HepG2 (cell line): ENCODE data around the gene GYS1. TPM values are rescaled to one million over a fixed set of nuclear protein-coding genes. Genes with fewer than 3 reads are reported as not detected.

Experiments
- CREB1 ChIP-seq, 2 experiments: fragments of 450-650 bp in 1 of 2; IDR thresholded peaks; 2 replicates each; pipeline ENCODE4 v1.6.1; 2016 to 2017; ENCODE audit warnings: control low read depth in 1 of 2, mild to moderate bottlenecking in 1 of 2, missing compliant biosample characterization in 1 of 2, missing genetic modification characterization in 1 of 2
- DRAP1 ChIP-seq: IDR thresholded peaks from 2 replicates; pipeline ENCODE4 v1.6.1; 2016; ENCODE audit warnings: missing genetic modification reagents, missing compliant biosample characterization
- ETV5 ChIP-seq: IDR thresholded peaks from 2 replicates; pipeline ENCODE4 v1.6.1; 2018; ENCODE audit warnings: missing biosample characterization, missing genetic modification reagents, inconsistent platforms, borderline replicate concordance
- KAT2B ChIP-seq: fragments of 150-350 bp; IDR thresholded peaks from 2 replicates; pipeline ENCODE4 v1.6.1; 2014; ENCODE audit warnings: low read depth, low read length, borderline replicate concordance
- NBN ChIP-seq: fragments of 450-650 bp; conservative IDR thresholded peaks from 2 replicates; pipeline ENCODE4 v1.6.1; 2017
- NR0B2 ChIP-seq: sonication (generic); formaldehyde crosslinking; IDR thresholded peaks from 2 replicates; pipeline ENCODE4 v1.4.0; 2020; ENCODE audit warnings: mild to moderate bottlenecking, missing genetic modification reagents
- POGK ChIP-seq: sonication (generic); formaldehyde crosslinking; conservative IDR thresholded peaks from 2 replicates; pipeline ENCODE4 v1.8.0; 2022; ENCODE audit warnings: mild to moderate bottlenecking, moderate library complexity, missing genetic modification reagents
- SRSF9 ChIP-seq: fragments of 200-400 bp; formaldehyde crosslinking; IDR thresholded peaks from 2 replicates; pipeline ENCODE4 v1.6.1; 2018; ENCODE audit warnings: borderline replicate concordance, mild to moderate bottlenecking, low read depth, low read length; ENCODE audit not compliant: insufficient read depth, poor library complexity, severe bottlenecking
- ZBED4 ChIP-seq: sonication (generic); formaldehyde crosslinking; IDR thresholded peaks from 2 replicates; pipeline ENCODE4 v1.4.0; 2020; ENCODE audit warnings: missing genetic modification reagents, borderline replicate concordance
- ZFP41 ChIP-seq: sonication (generic); formaldehyde crosslinking; IDR thresholded peaks from 2 replicates; pipeline ENCODE4 v1.4.0; 2020; ENCODE audit warnings: mild to moderate bottlenecking, missing genetic modification reagents, borderline replicate concordance
- ZGPAT ChIP-seq: IDR thresholded peaks from 2 replicates; pipeline ENCODE4 v1.6.1; 2016; ENCODE audit warnings: mild to moderate bottlenecking
- ZNF639 ChIP-seq: conservative IDR thresholded peaks from 2 replicates; pipeline ENCODE4 v1.6.1; 2018; ENCODE audit warnings: missing genetic modification reagents
- ZNF790 ChIP-seq: sonication (generic); formaldehyde crosslinking; IDR thresholded peaks from 2 replicates; pipeline ENCODE4 v1.8.0; 2022; ENCODE audit warnings: missing genetic modification reagents, mild to moderate bottlenecking, borderline replicate concordance
- ZNF800 ChIP-seq: sonication (generic); formaldehyde crosslinking; IDR thresholded peaks from 2 replicates; pipeline ENCODE4 v1.4.0; 2020; ENCODE audit warnings: missing genetic modification reagents
- polyA plus RNA-seq, 8 experiments: library from polyadenylated mRNA; depleted of rRNA in 3 of 8; stranded (reverse) in 7 of 8; unstranded in 1 of 8; fragments of >200 nt; fragmentation: Illumina TruSeq in 4 of 8; extraction: Trizol in 4 of 8; gene quantifications; 2 replicates each; pipeline versions ENCODE4 v1.2.1 to v1.2.3, GENCODE V29; 2011 to 2016; ENCODE audit warnings: low read depth in 4 of 8, missing spikeins in 1 of 8, mixed read lengths in 1 of 8; ENCODE audit not compliant: insufficient read depth in 1 of 8
- total RNA-seq, 5 experiments: library from RNA; depleted of rRNA; stranded (reverse); fragments of >200 nt; fragmentation: Illumina TruSeq; extraction: Trizol; gene quantifications; 2 replicates each; pipeline ENCODE4 v1.2.3, GENCODE V29; 2016; ENCODE audit warnings: low read depth in 1 of 5

The GYS1 gene
- total and polyA plus RNA-seq, 2 of the 13 experiments (the other 11 are each of a cell fraction or from before 2014, with no cell fraction given), result 18.4 to 42.1 TPM

- TF ChIP-seq POGK (CRISPR knock-in tag) (peak; percentile 53; the same call in 1 of the 2 replicates), KAT2B (no peak), NBN (no peak), ZNF639 (CRISPR knock-in tag) (0 out of 2 replicates have a peak, but pooled peaks have one; percentile 46), ZGPAT (CRISPR knock-in tag) (peak; percentile 39; the same call in 1 of the 2 replicates), ETV5 (peak; percentile 15; the same call in 1 of the 2 replicates), ZBED4 (CRISPR knock-in tag) (no peak), ZFP41 (CRISPR knock-in tag) (peak; percentile 87; the same call in 1 of the 2 replicates), ZNF790 (CRISPR knock-in tag) (no peak), CREB1 (IDR thresholded peaks at IDR 0.05) (no peak), CREB1 (CRISPR knock-in tag; IDR thresholded peaks at IDR 0.05) (peak; percentile 61), NR0B2 (CRISPR knock-in tag) (0 out of 2 replicates have a peak, but pooled peaks have one; percentile 14), DRAP1 (peak; percentile 30; the same call in 1 of the 2 replicates), ZNF800 (CRISPR knock-in tag) (peak; percentile 24; the same call in 1 of the 2 replicates), SRSF9 (no peak)
Measured at GRCh38 chr19:48967346-48968178, 25.5 kb downstream of the GYS1 start (continued).
